ENCODE measurements around the gene RUNX1. TPM values are rescaled to one million over a fixed set of nuclear protein-coding genes. Genes with fewer than 3 reads are reported as not detected.

RUNX1 gene
- total RNA-seq, 1 donor, result 40.9 TPM

- Histone ChIP-seq H3K4me3 (ENCODE audit: insufficient read depth, low read length) (no peak overlapping the region), H4K20me1 (ENCODE audit: insufficient read depth, low read length) (no peaks in the 10 kb centered on the region), H3K4me1 (ENCODE audit: insufficient read depth, low read length) (peaks cover 42% of the 10 kb centered on the region), H3K9me3 (ENCODE audit: low read depth, low read length) (no peaks in the 10 kb centered on the region), H3K27me3 (ENCODE audit: insufficient read depth, low read length) (no peaks in the 10 kb centered on the region), H3K27ac (ENCODE audit: low read depth, low read length) (peak overlapping the region; percentile 78), H3K36me3 (ENCODE audit: insufficient read depth, low read length) (no peaks in the 10 kb centered on the region), H3K79me2 (ENCODE audit: insufficient read depth, low read length) (peaks cover 10% of the 10 kb centered on the region), H2AFZ (ENCODE audit: low read length) (no peak overlapping the region), H3K4me2 (ENCODE audit: insufficient read depth, low read length) (peak overlapping the region; percentile 47)
- peak; percentile 65 for DNase-seq (ENCODE audit: insufficient read length, low spot score, missing footprints)
- TF ChIP-seq, protein P1, sequence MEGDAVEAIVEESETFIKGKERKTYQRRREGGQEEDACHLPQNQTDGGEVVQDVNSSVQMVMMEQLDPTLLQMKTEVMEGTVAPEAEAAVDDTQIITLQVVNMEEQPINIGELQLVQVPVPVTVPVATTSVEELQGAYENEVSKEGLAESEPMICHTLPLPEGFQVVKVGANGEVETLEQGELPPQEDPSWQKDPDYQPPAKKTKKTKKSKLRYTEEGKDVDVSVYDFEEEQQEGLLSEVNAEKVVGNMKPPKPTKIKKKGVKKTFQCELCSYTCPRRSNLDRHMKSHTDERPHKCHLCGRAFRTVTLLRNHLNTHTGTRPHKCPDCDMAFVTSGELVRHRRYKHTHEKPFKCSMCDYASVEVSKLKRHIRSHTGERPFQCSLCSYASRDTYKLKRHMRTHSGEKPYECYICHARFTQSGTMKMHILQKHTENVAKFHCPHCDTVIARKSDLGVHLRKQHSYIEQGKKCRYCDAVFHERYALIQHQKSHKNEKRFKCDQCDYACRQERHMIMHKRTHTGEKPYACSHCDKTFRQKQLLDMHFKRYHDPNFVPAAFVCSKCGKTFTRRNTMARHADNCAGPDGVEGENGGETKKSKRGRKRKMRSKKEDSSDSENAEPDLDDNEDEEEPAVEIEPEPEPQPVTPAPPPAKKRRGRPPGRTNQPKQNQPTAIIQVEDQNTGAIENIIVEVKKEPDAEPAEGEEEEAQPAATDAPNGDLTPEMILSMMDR (IDR thresholded peaks at IDR 0.05; ENCODE audit: extremely low read depth, low read depth, low read length), result no peak
Measured at GRCh38 chr21:34989337-34990151, 59.6 kb downstream of the RUNX1 start.

GRCh38 chr21:34988625-34989024, 60.5 kb downstream of the RUNX1 start:
- no peaks in the 10 kb centered on the region for H3K9me3 ChIP-seq (ENCODE audit: low read depth, low read length)
- DNase-seq (ENCODE audit: insufficient read length, low spot score, missing footprints), result no peak
- H3K36me3 ChIP-seq (ENCODE audit: insufficient read depth, low read length), result no peaks in the 10 kb centered on the region
- H2AFZ ChIP-seq (ENCODE audit: low read length), result no peak overlapping the region
- TF ChIP-seq, protein P1 (IDR thresholded peaks at IDR 0.05; ENCODE audit: extremely low read depth, low read depth, low read length), result no peak
- H3K4me1 ChIP-seq (ENCODE audit: insufficient read depth, low read length), result peaks cover 51% of the 10 kb centered on the region
- no peak overlapping the region for H3K4me2 ChIP-seq (ENCODE audit: insufficient read depth, low read length)
- no peaks in the 10 kb centered on the region for H4K20me1 ChIP-seq (ENCODE audit: insufficient read depth, low read length)
- no peak overlapping the region for H3K27ac ChIP-seq (ENCODE audit: low read depth, low read length)
- peaks cover 10% of the 10 kb centered on the region for H3K79me2 ChIP-seq (ENCODE audit: insufficient read depth, low read length)
- H3K4me3 ChIP-seq (ENCODE audit: insufficient read depth, low read length), result no peak overlapping the region
- H3K27me3 ChIP-seq (ENCODE audit: insufficient read depth, low read length), result no peaks in the 10 kb centered on the region

GRCh38 chr21:34988139-34988538, 61.0 kb downstream of the RUNX1 start:
- Histone ChIP-seq H3K79me2 (ENCODE audit: insufficient read depth, low read length) (peaks cover 10% of the 10 kb centered on the region), H2AFZ (ENCODE audit: low read length) (no peak overlapping the region), H3K27ac (ENCODE audit: low read depth, low read length) (no peak overlapping the region), H3K4me2 (ENCODE audit: insufficient read depth, low read length) (no peak overlapping the region), H3K4me3 (ENCODE audit: insufficient read depth, low read length) (no peak overlapping the region), H3K9me3 (ENCODE audit: low read depth, low read length) (no peaks in the 10 kb centered on the region), H3K4me1 (ENCODE audit: insufficient read depth, low read length) (peaks cover 55% of the 10 kb centered on the region), H4K20me1 (ENCODE audit: insufficient read depth, low read length) (no peaks in the 10 kb centered on the region), H3K36me3 (ENCODE audit: insufficient read depth, low read length) (no peaks in the 10 kb centered on the region), H3K27me3 (ENCODE audit: insufficient read depth, low read length) (no peaks in the 10 kb centered on the region)
- DNase-seq (ENCODE audit: insufficient read length, low spot score, missing footprints), result no peak
- TF ChIP-seq, protein P1 (IDR thresholded peaks at IDR 0.05; ENCODE audit: extremely low read depth, low read depth, low read length), result no peak

- no peaks in the 10 kb centered on the region for H3K9me3 ChIP-seq (ENCODE audit: low read depth, low read length)
- H3K27ac ChIP-seq (ENCODE audit: low read depth, low read length), result peak overlapping the region; percentile 72
- H4K20me1 ChIP-seq (ENCODE audit: insufficient read depth, low read length), result no peaks in the 10 kb centered on the region
- DNase-seq (ENCODE audit: insufficient read length, low spot score, missing footprints), result no peak
- peaks cover 57% of the 10 kb centered on the region for H3K4me1 ChIP-seq (ENCODE audit: insufficient read depth, low read length)
- H3K36me3 ChIP-seq (ENCODE audit: insufficient read depth, low read length), result no peaks in the 10 kb centered on the region
- TF ChIP-seq, protein P1 (IDR thresholded peaks at IDR 0.05; ENCODE audit: extremely low read depth, low read depth, low read length), result no peak
- no peaks in the 10 kb centered on the region for H3K27me3 ChIP-seq (ENCODE audit: insufficient read depth, low read length)
- peaks cover 10% of the 10 kb centered on the region for H3K79me2 ChIP-seq (ENCODE audit: insufficient read depth, low read length)
- H3K4me3 ChIP-seq (ENCODE audit: insufficient read depth, low read length), result peak overlapping the region; percentile 31
- H3K4me2 ChIP-seq (ENCODE audit: insufficient read depth, low read length), result peak overlapping the region; percentile 62
- peak overlapping the region; percentile 4 for H2AFZ ChIP-seq (ENCODE audit: low read length)
Measured at GRCh38 chr21:34987501-34988072, 61.5 kb downstream of the RUNX1 start.

Measured in osteoblast (primary cell).